ENCODE results near the gene MED19.
"Not testable (repeated sequence)": the region's sequence is repeated elsewhere in the genome, so short reads cannot be mapped to it uniquely, and the experiment has no call there.

Gene MED19, protein sequence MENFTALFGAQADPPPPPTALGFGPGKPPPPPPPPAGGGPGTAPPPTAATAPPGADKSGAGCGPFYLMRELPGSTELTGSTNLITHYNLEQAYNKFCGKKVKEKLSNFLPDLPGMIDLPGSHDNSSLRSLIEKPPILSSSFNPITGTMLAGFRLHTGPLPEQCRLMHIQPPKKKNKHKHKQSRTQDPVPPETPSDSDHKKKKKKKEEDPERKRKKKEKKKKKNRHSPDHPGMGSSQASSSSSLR

DNA sequence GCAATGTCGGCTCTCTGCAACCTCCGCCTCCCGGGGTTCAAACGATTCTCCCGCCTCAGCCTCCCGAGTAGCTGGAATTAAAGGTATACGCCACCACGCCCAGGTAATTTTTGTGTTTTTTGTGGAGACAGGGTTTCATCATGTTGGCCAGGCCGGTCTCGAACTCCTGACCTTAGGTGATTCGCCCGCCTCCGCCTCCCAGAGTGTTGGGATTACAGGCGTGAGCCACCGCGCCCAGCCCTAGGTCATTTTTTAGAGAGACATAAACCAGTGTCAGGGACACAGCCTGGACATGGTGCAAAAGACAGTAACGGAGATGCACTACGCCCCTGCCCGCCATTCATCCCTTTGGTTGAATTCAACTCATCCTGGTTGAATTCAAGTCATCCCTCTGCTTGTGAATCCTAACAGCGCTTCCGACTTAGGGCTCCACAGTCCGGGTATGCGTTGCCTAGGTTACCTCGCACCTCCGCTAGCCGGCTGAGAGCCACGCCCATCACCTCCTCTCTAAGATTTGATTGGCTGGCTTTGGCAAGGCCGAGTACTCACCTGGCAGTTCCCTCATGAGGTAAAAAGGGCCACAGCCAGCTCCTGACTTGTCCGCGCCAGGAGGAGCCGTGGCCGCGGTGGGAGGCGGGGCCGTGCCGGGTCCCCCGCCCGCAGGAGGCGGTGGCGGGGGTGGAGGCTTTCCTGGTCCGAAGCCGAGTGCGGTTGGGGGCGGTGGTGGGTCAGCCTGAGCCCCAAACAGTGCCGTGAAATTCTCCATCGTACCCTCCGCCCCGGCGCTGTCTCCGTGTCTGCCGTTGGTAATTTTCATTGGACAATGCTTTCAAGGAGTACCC lies at the start of gene MED19:
MED19 (minus strand) TSS at position 802 of the 842 bp plus-strand sequence; CDS start at position 766, 36 bp downstream.
- peak; percentile 51 for DNase-seq

DNA sequence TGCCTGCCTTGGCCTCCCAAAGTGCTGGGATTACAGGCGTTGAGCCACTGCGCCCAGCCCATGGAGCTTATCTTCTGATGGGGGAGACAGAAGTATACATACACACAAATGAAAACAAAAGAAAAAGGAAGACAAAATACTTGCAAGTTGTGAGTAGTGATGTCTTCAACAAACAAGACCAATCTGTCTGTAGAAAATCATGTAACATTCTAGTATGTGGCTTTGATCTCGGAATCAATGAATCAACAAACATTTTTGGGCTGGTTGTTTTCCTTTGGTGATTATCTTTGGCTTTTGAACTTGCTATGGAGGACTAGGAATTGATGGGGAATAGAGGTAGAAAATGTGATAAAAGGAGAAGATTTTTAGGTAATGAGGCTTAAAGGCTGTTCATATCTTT lies 46.2 kb upstream of the MED19 start:
- no peak for DNase-seq

DNA sequence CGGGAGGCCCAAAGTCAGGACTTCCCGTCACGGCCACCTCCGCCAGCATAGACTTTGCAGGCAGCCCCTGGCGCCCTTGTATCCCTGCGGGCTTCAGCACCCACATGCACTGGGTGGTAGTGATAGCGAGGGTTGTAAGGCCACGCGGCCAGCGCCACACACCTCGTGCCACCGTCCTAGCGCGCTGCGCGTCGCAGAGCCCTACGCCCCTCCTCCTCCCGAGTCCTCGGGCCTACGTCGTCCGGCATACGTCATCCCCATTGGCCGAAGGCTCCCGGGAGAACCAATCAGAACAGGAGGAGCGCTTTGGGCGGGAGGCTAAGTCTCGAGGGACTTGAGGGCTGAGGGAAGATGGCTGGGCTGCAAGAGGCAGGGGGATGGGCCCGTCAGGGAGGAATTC lies 40.9 kb upstream of the MED19 start:
- no peak for DNase-seq

DNA sequence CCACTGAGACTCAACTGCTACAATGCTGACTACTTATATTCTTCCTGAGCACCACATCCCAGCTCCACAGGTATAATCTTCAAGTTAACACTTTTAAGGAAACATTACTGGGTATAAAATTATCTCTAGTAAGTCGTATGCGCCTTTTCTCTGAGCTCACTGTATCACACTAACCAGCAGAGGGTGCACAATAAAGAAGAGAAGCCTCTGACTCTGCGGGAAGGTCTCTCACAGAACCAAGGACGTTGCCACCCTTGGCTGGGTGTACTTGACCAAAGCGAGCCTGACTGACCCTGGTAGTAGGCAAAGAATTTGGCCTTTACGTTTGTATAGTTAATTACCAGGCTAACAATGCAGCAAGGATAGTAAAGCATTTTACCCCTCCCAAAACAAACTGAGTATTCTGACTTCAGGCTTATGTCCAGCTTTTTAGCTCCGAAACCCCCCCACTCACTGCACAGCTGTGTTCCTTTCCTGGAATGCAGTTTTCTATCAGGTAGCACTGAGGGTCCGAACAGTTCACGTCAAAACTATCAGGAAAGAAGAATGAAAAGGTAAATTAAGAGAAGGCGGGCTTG lies 39.8 kb upstream of the MED19 start, which contains the start of gene BTBD18:
BTBD18 (minus strand) TSS at position 144 of the 578 bp plus-strand sequence. CDS start 631 bp downstream, outside the sequence.
- peak; percentile 48 for DNase-seq

DNA sequence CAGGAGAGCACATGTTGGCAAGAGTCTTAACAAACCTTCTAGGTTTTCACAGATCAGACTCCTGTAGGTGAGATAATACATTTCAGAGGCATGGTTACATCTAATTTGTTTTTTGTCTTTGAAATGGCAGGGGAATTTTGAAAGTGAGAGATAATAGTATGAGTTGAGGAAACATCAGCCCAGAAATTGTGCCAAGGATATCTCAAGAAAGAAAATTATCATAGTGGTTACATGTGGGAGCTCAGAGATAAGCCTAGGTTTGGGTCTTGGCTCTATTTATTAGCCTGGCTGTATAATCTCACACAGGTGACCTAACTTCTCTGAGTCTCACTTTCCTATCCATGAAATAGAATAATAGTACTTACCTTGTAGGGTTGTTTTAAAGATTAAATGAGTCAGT lies 39.2 kb upstream of the MED19 start:
- no peak for DNase-seq

DNA sequence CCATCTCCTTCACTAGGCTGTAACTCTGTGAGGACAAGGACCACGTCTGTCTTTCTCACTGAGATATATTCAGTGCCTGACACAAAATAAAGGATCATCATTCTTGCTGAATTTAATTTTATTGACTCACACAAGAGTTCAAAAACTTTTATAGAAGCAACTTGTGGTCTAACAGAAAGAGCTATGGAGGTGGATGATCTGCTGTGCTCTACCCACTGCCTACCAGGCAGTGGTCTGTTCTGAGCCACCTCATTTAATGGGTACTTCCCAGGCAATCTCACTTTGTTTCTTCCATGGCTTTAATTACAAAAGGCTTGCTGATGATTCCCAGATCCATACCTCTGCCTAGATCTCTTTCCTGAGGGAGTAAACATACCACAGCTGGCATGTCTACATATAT lies 34.9 kb upstream of the MED19 start:
- no peak for DNase-seq

DNA sequence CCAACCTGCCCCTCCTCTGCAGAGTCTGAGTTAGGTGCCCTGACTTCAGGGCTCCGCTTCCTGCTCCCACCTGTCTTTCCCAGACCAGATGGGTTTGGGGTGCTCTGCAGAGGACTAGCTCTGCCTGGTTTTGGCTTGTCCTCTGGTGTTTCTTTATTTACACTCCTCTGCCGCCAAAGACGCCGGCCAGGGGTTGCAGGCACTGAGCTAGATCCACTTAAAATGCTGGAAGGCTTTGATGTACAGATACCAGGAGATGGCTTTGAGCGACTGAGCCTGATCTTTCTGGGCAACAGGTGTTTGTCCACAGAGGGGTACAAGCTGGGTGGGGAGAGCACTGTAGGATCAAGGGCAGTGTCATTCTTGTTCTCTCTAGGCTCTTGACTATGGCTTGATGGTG lies 33.2 kb upstream of the MED19 start:
- DNase-seq: no peak

DNA sequence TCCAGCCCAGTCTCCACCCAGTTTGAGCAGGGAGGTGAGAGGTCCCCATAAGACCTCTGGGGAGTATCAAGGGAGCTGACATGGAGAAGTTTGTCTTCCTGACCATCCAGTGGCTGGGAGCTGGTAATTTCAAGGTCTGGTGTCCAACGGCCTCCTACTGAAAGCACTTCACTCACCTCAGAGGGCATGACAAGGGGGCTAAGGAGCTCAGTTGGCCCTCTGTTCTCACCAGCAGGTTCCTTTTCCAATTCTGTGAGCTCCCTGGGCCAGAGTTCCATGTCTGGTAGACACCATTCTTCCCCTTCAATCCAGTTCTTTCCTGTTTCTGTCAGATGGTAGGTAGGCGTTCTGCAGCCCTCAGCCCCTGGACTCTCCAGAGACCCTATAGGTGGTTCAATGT lies 32.3 kb upstream of the MED19 start:
- DNase-seq: no peak

DNA sequence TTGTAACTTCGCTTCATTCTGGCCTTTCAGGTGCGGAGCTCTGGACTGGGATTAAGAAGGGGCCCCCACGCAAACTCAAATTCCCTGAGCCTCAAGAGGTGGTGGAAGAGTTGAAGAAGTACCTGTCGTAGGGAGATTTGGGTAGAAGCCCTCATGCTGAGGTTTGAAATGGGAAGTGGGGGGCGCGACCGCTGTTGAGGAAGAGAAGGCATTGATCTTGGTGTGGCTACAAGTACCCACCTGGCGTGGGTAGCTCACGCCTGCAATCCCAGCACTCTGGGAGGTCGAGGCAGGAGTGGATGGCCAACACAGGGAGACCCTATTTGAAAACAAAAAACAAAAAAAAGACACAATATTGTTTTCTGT lies 30.1 kb upstream of the MED19 start:
- no peak for DNase-seq

DNA sequence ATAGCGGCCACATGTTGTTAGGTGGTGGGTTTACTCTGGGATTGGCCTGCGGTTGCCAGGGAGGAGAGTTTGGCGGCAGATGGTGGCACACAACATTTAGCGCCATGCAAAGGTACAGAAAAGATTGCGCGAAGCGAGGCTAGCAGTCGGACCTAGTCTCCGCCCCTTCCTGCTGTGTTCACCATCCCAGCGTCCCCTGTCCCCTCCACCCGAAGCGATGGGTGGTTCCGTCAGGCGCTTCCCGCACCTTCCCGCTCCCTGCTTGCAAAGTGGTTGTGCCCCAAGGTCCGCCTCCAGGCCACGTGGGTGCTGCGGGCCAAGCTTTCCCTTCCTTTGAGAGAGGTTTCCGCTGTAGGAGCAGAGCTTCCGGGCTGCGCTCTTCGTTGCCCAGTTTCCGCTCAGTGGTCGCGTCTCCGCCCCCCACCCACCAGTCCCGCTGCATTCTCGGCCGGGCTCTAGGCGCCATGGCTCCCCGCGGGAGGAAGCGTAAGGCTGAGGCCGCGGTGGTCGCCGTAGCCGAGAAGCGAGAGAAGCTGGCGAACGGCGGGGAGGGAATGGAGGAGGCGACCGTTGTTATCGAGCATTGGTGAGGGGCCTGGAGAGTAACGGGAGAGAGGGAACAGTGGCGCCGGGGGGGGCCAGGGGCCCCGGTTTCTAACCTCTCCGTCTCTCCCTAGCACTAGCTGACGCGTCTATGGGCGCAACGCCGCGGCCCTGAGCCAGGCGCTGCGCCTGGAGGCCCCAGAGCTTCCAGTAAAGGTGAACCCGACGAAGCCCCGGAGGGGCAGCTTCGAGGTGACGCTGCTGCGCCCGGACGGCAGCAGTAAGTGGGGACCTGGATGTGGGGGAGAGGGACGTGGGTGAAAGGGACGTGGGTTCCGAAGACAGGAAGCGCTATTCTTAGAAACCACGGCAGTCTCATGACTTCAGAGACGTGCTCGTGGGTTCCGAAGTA lies 29.4 kb upstream of the MED19 start, which contains the start of gene SELENOH:
SELENOH (plus strand) TSS at position 360 of the 955 bp plus-strand sequence; CDS start at position 465, 105 bp downstream.
- DNase-seq: peak; percentile 86

DNA sequence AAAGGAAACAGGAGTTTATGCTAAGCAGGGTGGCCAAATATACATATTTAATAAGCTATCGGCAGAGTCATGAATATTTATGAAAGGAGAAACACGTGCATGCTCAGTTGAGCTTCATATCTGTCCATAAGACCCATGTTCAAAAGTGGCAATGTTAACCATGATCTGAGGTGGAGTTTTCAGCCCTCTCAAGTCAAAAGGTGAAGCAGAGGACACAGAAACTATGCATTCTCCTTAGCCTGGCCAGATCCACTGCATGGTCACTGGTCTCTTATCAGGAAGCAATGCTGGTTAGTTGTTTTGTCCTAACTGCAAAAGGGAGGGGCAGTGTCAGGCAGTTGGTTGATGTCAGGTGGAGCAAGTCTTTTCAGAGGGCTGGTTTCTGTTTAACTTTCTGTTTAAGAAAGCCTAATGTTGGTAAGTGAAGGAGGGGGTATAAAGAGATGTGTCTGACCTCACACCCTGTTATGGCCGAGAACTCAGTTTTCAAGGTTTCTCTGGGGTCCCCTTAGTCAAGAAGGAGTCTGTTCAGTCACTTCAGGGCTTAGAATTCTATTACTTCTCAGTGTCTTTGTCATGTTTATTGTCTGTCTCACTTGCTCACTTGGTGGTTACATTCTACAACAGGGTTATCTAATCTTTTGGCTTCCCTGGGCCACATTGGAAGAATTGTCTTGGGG lies 23.7 kb upstream of the MED19 start:
- no peak for DNase-seq

DNA sequence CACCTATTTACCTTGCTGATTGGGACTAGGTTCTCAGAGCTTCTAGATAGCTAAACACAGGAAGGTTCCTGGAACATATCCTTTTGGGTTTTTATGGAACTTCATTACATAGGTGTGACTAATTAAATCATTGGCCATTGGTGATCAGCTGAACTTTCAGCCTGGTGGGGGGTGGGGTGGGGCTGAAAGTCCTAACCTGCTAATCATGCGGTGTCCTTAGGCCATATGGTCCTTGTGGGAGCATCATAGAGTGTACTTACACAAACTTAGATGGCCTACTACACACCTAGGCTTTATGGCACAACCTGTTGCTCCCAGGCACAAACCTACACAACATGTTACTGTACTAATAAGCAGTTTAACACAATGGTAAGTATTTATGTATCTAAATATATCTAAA lies 20.6 kb upstream of the MED19 start:
- DNase-seq: no peak

DNA sequence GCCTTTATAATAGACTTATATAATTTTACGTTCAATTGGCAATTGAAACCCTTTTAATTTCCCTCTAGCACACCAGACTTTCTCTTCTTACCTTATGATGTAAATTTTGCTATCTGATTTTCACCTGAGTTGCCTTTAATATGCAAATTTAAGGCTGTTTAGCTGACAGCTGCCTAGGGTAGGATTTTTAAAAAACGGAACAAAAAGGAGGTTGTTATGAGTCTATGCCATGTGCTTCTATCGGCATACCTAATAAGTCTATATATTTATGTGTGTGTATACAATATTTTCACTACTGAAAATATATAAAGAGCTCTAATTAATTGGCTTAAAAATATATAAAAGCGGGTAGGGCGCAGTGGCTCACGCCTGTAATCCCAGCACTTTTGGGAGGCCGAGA lies 17.5 kb upstream of the MED19 start:
- DNase-seq: no peak

DNA sequence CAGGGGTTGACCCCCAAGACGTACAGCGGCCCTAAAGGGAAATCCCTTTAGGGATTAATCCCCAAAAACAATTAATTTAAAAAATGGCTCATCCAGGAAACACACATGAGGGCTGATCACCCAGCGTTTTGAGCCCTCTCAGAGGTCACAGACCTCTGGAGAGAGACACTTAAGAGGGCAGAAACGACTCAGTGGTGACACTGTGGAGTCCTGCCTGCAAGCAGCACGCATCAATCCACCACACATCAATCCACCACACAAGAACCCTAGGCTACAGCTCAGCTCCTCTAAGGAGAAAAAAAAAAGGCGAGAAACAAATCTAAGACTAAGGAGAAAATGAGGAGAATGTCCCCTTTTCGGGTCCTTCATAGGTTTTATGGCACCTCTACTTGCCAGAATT lies 16.8 kb upstream of the MED19 start:
- DNase-seq: no peak

DNA sequence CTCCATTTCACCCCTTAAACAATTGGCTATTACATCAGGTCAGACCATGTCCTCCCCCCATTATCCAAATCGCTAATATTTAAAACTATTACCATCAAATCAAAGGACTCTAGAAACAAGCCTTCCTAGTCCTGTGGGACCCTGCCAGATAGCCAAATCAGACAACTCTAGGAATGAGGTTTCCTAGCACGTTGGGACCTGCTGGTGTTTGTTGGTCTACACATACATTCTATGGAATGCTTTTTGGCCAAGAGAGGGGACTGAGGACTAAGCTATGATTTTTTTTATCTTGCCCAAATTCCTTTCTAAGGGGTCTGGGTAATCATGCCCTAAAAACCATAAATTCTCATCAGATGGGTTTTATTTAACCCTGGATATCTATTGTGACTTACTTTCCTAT lies 15.2 kb upstream of the MED19 start:
- no peak for DNase-seq

DNA sequence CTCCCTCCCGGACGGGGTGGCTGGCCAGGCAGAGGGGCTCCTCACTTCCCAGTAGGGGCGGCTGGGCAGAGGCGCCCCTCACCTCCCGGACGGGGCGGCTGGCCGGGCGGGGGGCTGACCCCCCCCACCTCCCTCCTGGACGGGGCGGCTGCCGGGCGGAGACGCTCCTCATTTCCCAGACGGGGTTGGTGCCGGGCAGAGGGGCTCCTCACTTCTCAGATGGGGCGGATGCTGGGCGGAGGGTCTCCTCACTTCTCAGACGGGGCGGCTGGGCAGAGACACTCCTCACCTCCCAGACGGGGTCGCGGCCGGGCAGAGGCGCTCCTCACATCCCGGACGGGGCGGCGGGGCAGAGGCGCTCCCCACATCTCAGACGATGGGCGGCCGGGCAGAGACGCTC lies 4.7 kb upstream of the MED19 start:
- DNase-seq: not testable (repeated sequence)

DNA sequence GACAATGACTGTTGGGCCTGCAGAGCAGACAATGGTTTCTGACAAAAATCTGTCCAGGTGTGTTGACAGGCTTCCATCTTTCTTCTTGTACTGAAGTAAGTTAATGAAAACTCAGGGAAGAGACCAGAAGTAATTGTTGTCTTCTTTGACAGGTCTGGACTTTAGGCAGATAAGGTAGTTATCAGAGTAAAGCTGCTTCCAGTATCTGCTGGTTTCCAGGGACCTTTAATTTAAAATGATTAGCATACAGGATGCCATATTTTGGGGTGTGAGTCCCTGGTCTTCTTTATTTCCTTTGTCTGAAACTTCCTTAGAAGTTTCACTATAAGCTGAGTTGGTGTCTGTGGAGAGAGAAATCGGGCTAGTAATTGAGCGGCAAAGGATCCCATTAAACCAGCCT lies 1.8 kb upstream of the MED19 start:
- DNase-seq: no peak

DNA sequence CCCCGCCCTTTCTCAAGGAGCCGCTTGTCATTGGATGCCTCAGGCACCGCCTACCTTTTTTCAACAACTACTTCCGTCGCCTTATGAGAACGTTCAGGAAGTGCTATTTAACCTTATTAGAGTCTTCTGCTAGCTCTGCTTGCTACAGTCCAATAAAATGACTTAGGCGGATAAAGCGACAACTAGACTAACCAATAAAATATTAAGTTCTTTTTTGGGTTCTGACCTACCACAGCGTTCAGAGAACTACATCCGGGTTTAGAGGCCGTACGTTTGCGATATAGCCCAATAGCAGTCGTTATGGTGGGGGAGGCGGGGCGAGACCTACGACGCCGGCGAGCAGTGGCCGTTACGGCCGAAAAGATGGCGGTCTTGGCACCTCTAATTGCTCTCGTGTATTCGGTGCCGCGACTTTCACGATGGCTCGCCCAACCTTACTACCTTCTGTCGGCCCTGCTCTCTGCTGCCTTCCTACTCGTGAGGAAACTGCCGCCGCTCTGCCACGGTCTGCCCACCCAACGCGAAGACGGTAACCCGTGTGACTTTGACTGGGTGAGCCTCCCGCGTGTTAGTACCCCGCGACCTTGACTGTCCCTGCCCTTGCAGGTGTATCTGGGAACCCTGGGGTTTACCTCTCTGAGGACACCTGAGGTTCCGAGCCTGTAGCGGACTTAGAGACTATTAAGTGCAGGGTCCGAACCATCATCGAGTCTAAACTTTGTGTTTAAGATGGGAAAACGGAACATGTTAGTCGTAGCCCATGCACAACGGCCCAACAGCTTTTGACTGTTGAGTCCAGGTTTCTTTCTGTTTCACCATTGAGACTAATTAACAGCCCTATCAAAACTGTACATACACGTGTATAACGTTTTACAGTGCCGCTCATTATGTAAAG lies 488 bp upstream of the MED19 start, which contains the start of gene TMX2:
TMX2 (plus strand) TSS at position 338 of the 895 bp plus-strand sequence; CDS start at position 364, 26 bp downstream.
- peak; percentile 74 for DNase-seq

DNA sequence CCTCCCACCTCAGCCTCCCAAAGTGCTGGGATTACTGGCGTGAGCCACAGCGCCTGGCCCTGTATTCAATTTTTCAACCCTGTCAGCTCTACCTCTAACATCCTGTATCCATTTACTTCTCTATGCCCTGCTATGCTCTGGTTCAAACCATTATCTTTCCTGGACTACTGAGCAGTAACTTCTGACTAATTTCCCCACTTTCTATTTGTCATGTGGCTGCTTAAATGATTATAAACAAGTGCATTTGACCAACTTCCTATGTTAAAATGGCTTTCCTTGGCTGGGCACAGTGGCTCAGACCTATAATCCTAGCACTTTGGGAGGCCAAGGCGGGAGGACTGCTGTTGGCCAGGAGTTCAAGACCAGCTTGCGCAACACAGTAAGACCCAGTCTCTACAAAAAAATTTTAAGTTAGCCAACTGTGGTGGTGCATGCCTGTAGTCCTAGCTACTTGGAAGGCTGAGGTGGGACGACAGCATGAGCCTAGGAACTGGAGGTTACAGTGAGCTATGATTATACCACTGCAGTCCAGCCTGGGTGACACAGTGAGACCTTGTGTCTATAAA lies 2.1 kb downstream of the MED19 start:
- DNase-seq: no peak

DNA sequence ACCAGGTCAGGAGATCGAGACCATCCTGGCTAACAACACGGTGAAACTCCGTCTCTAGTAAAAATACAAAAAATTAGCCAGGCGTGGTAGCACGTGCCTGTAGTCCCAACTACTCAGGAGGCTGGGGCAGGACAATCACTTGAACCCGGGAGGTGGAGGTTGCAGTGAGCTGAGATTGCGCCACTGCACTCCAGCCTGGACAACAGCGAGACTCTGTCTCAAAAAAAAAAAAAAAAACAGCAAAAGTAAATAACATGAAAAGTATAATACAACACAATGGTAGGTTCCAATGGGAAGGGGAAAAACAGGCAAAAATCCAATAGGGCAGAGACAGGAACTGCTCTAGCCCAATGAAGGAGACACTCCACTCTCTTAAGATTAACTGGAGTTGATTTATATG lies 6.6 kb downstream of the MED19 start:
- DNase-seq: not testable (repeated sequence)

DNA sequence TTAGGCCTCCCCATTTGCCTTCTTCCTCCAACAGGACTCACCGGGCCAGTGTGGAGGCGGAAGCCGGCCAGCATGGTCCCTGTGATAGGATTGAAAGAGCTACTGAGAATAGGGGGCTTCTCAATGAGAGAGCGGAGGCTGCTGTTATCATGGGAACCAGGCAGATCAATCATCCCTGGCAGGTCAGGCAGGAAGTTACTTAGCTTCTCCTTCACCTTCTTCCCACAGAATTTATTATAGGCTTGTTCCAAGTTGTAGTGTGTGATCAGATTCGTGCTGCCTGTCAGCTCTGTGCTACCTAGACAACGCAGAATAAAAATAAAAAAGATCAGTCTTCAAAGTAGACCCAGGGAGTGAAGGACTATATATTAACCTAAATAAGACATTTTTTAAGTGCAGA lies 7.1 kb downstream of the MED19 start:
- no peak for DNase-seq
